ENCODE measurements around the gene AP1B1. TPM values are rescaled to one million over a fixed set of nuclear protein-coding genes. Genes with fewer than 3 reads are reported as not detected.
"Not testable (repeated sequence)": the region's sequence is repeated elsewhere in the genome, so short reads cannot be mapped to it uniquely, and the experiment has no call there.

AP1B1 gene
- total RNA-seq: 10 to 100 TPM; 61.2 to 63.7 TPM

DNA sequence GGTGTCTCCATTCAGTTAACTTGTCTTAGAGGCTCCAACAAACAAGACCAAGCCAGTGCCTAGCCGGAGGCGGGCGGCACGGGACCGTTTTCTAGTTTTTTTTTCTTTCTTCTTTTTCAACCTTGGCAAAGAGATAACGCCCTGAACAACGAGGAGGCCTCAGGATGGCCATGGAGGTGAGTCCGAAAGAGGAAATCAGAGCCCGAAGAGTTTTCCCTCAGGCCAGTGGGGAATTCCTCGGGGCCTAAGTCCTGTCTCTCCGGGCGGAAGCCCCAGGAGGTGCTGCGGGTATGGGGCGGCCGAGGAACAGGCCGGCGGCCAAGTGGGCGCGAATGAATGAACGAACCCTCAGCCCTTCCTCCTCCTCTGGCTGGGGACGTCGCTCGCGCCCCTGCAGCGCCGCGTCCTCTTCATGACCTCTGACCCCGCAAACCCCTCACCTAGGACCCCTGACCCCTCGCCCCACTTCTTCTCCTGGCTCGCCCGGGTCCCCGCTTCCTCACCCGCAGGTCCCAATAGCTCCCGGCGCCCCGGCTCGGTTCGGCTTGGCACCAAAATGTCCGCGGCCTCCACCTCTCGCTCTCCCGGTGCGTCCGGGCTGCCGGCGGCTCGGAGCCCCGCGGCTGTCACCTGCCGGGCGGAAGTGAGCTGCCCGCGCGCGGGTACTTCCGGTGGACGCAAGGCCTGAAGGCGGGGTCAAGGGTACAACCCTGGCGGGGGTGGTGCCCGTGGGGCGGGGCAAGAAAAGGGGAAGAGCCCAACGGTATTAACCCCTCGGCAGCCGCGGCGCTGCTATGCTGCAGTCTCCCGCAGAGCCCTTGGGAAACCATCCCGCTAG is at the start of gene AP1B1:
Gene AP1B1, minus strand, starts transcription at position 650 of the 838 bp plus-strand sequence. CDS start 21,327 bp downstream, outside the sequence.
- Mint-ChIP-seq H3K27me3 (no peaks in the 10 kb centered on the region), H3K36me3 (peaks cover 10% of the 10 kb centered on the region), H3K4me3 (peak within 1 kb of the TSS; percentile 95), H3K9me3 (no peaks in the 10 kb centered on the region), H3K27ac (peak within 1 kb of the TSS; percentile 94), H3K4me1 (peaks cover 30% of the 10 kb centered on the region)
- DNase-seq (peak; percentile 95), ATAC-seq (ENCODE audit: low read depth) (peak; percentile 95)
- POLR2A ChIA-PET: interaction anchor here (1.0 to 1.3 kb wide), 3 partner anchors 74 to 1036 kb away, joined by 3 to 6 read pairs (median 3); no protein-coding TSS in a partner anchor

DNA sequence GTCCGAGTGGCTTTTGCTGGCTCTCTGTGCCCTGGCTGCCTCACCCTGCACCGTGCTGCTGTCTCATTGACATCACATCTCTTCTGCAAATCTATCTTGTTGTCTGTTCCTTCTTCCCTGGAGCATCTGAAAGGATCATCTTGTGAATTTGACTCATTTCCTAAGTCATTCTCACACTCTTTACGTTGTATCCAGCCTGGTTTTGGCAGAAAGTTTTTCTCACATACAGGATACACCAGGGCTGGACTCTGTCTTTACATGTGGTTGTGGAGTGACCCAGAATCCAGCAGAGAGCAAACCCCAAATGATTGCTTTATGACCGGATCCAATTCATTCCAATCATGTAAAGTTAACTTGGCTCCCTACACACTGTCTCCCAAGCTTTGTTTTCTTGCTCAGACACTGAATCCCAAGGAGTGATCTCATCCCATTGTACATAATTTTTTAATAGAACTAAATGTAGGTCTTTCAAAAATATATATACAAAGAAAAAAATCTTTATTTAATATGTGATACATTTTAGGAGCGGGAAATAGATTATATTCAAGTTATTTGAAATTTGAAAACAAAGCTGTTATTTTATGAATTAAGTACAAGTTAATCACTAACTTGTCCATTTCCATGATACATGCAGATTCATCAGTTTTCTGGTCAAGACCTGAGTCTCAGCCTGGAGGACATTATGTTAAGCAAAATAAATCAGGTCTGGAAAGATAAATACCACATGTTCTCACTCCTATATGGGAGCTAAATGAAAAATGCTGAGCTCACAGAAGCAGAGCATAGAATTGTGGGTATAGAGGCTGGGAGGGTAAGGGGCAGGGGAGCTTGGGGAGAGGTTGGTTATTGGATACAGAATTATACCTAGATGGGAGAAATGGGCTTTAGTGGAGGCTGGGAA is 47.1 kb upstream of the AP1B1 start:
- Mint-ChIP-seq H3K9me3 (no peaks in the 10 kb centered on the region), H3K36me3 (no peaks in the 10 kb centered on the region), H3K4me3 (no peak overlapping the region), H3K4me1 (no peaks in the 10 kb centered on the region), H3K27me3 (peaks cover 42% of the 10 kb centered on the region), H3K27ac (no peak overlapping the region)
- DNase-seq (no peak), ATAC-seq (ENCODE audit: low read depth) (no peak)
- POLR2A ChIA-PET: no interaction called here

DNA sequence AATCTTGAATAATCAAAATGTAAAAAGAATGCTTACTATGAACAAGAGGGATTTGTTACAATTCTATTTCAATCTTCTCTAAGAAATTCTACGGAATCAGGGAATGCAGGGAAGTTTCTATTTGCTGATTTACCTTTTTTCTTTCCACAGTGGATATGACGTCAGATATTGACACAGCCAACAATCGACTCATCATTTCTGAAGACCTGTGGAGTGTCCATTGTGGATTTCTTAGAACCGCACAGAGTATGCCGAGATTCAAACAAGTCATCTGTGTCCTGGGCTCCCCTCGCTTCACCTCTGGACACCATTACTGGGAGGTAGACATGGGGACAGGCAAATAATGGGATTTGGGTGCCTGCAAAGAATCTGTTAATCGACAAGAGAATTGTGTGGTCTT is 45.9 kb upstream of the AP1B1 start:
- Mint-ChIP-seq H3K4me1 (no peaks in the 10 kb centered on the region), H3K9me3 (no peaks in the 10 kb centered on the region), H3K27me3 (peaks cover 50% of the 10 kb centered on the region), H3K27ac (no peak overlapping the region), H3K4me3 (no peak overlapping the region), H3K36me3 (no peaks in the 10 kb centered on the region)
- no peak for ATAC-seq (ENCODE audit: low read depth)
- DNase-seq: no peak
- POLR2A ChIA-PET: no interaction called here

GRCh38 chr22:29433856-29434255 is 45.5 kb upstream of the AP1B1 start:
- H3K4me1 Mint-ChIP-seq: no peaks in the 10 kb centered on the region
- ATAC-seq (ENCODE audit: low read depth) (no peak), DNase-seq (no peak)
- no peak overlapping the region for H3K27ac Mint-ChIP-seq
- no peak overlapping the region for H3K4me3 Mint-ChIP-seq
- no peaks in the 10 kb centered on the region for H3K36me3 Mint-ChIP-seq
- H3K27me3 Mint-ChIP-seq: peaks cover 54% of the 10 kb centered on the region
- POLR2A ChIA-PET: no interaction called here
- no peaks in the 10 kb centered on the region for H3K9me3 Mint-ChIP-seq

- no peak overlapping the region for H3K4me3 Mint-ChIP-seq
- H3K9me3 Mint-ChIP-seq: no peaks in the 10 kb centered on the region
- no peak overlapping the region for H3K27ac Mint-ChIP-seq
- POLR2A ChIA-PET: no interaction called here
- DNase-seq (no peak), ATAC-seq (ENCODE audit: low read depth) (no peak)
- H3K36me3 Mint-ChIP-seq: no peaks in the 10 kb centered on the region
- no peaks in the 10 kb centered on the region for H3K4me1 Mint-ChIP-seq
- H3K27me3 Mint-ChIP-seq: peaks cover 61% of the 10 kb centered on the region
Observed at GRCh38 chr22:29431986-29432385, 43.6 kb upstream of the AP1B1 start.

GRCh38 chr22:29427176-29427760 is 38.9 kb upstream of the AP1B1 start:
- Mint-ChIP-seq H3K27me3 (peaks cover 43% of the 10 kb centered on the region), H3K27ac (no peak overlapping the region), H3K36me3 (no peaks in the 10 kb centered on the region), H3K4me3 (no peak overlapping the region), H3K9me3 (no peaks in the 10 kb centered on the region), H3K4me1 (no peaks in the 10 kb centered on the region)
- ATAC-seq (ENCODE audit: low read depth) (no peak), DNase-seq (no peak)
- POLR2A ChIA-PET: no interaction called here

DNA sequence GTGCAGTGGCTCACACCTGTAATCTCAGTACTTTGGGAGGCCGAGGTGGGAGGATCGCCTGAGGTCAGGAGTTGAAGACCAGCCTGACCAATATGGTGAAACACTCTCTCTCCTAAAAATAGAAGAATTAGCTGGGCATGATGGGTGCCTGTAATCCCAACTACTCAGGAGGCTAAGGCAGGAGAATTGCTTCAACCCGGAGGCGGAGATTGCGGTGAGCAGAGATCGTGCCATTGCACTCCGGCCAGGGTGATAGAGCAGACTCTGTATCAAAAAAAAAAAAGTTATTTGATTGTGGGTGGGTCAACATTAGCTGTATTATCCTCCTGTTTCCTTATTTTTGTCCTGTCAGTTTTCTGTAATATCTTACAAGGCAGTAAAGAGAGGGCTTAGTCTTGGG is 38.1 kb upstream of the AP1B1 start:
- peaks cover 37% of the 10 kb centered on the region for H3K27me3 Mint-ChIP-seq
- POLR2A ChIA-PET: no interaction called here
- no peaks in the 10 kb centered on the region for H3K36me3 Mint-ChIP-seq
- H3K4me3 Mint-ChIP-seq: no peak overlapping the region
- no peaks in the 10 kb centered on the region for H3K9me3 Mint-ChIP-seq
- H3K27ac Mint-ChIP-seq: no peak overlapping the region
- no peak for DNase-seq
- no peaks in the 10 kb centered on the region for H3K4me1 Mint-ChIP-seq
- no peak for ATAC-seq (ENCODE audit: low read depth)

DNA sequence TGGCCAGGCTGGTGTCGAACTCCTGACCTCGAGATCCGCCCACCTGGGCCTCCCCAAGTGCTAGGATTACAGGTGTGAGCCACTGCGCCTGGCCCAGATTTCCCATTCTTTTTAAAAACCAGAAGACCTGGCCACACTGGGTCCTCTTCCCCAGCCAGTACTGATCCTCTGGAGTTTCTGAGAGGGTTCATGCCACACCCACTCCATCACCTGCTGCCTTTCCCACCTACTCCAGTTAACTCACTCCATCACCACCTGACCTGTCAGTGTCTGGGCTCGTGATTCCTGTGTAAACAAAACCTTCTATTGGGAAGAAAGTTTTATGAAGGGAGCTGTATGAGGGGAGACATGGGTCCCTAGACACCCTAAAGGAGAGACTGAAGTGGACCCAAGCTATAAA is 30.3 kb upstream of the AP1B1 start:
- DNase-seq; H3K27me3 Mint-ChIP-seq; POLR2A ChIA-PET; H3K27ac Mint-ChIP-seq; H3K36me3 Mint-ChIP-seq; H3K9me3 Mint-ChIP-seq; H3K4me3 Mint-ChIP-seq; ATAC-seq (ENCODE audit: low read depth): not testable (repeated sequence)
- H3K4me1 Mint-ChIP-seq: peaks cover 13% of the 10 kb centered on the region

- ATAC-seq (ENCODE audit: low read depth): peak; percentile 82
- peak overlapping the region; percentile 94 for H3K27ac Mint-ChIP-seq
- peaks cover 25% of the 10 kb centered on the region for H3K4me1 Mint-ChIP-seq
- POLR2A ChIA-PET: interaction anchor here (0.7 kb wide), 1 partner anchor 1878 kb away, joined by 3 read pairs; no protein-coding TSS in a partner anchor
- H3K36me3 Mint-ChIP-seq, H3K9me3 Mint-ChIP-seq, H3K27me3 Mint-ChIP-seq: not testable (repeated sequence)
- peak overlapping the region; percentile 93 for H3K4me3 Mint-ChIP-seq
- DNase-seq: peak; percentile 60
Observed at GRCh38 chr22:29414951-29415591, 26.7 kb upstream of the AP1B1 start.

- H3K4me3 Mint-ChIP-seq, DNase-seq, H3K9me3 Mint-ChIP-seq, H3K27ac Mint-ChIP-seq, H3K36me3 Mint-ChIP-seq, H3K27me3 Mint-ChIP-seq: not testable (repeated sequence)
- peaks cover 27% of the 10 kb centered on the region for H3K4me1 Mint-ChIP-seq
- POLR2A ChIA-PET: interaction anchor here (0.6 kb wide), 1 partner anchor 884 kb away, joined by 3 read pairs; no protein-coding TSS in a partner anchor
- ATAC-seq (ENCODE audit: low read depth): peak; percentile 72
Observed at GRCh38 chr22:29412772-29413171, 24.4 kb upstream of the AP1B1 start.

GRCh38 chr22:29411569-29412211 is 23.3 kb upstream of the AP1B1 start:
- Mint-ChIP-seq H3K27ac (peak overlapping the region; percentile 25), H3K4me1 (peaks cover 29% of the 10 kb centered on the region)
- H3K27me3 Mint-ChIP-seq; H3K36me3 Mint-ChIP-seq; H3K4me3 Mint-ChIP-seq; ATAC-seq (ENCODE audit: low read depth); H3K9me3 Mint-ChIP-seq; DNase-seq: not testable (repeated sequence)
- POLR2A ChIA-PET: interaction anchor here (0.6 kb wide), 1 partner anchor 435 kb away, joined by 4 read pairs; no protein-coding TSS in a partner anchor

DNA sequence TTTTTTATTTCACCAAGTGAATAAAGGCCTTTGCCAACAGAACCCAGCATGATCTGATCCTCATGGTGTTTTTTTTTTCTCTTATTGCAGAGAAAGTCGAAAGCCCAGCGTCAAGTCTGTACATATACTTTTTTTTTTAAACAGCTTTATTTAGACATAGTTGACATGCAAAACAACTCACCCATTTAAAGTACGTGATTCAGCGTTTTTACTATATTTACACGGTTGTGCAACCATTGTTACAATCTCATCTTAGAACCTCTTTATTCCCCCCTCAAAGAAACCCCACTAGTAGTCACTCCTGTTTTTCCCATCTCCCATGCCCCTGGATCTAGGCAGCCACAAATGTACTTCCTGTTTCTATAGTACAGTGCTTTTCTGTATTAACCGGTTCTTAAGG is 20.6 kb upstream of the AP1B1 start:
- POLR2A ChIA-PET: no interaction called here
- Mint-ChIP-seq H3K4me3 (no peak overlapping the region), H3K4me1 (peaks cover 18% of the 10 kb centered on the region), H3K36me3 (no peaks in the 10 kb centered on the region), H3K27me3 (no peaks in the 10 kb centered on the region), H3K27ac (no peak overlapping the region), H3K9me3 (no peaks in the 10 kb centered on the region)
- ATAC-seq (ENCODE audit: low read depth): no peak
- no peak for DNase-seq
